Parathyroid adenoma (tissue), 2 donors: ENCODE measurements around the gene STK10.

Source experiments
- H2AFZ ChIP-seq: fragments of 300-600 bp; sonication (generic); one replicate; pipeline ENCODE4 v1.7.0; 2017; ENCODE audit warnings: antibody characterized with exemption, mild to moderate bottlenecking
- H3K27ac ChIP-seq: fragments of 300-600 bp; sonication (generic); one replicate; pipeline ENCODE4 v1.7.0; 2017
- H3K27me3 ChIP-seq: fragments of 300-600 bp; sonication (generic); one replicate; pipeline ENCODE4 v1.7.0; 2017; ENCODE audit warnings: low read length; ENCODE audit not compliant: control insufficient read depth, insufficient read depth
- H3K36me3 ChIP-seq: fragments of 300-600 bp; sonication (generic); one replicate; pipeline ENCODE4 v1.7.0; 2017; ENCODE audit warnings: low read length; ENCODE audit not compliant: control insufficient read depth, insufficient read depth
- H3K4me1 ChIP-seq: fragments of 300-600 bp; sonication (generic); one replicate; pipeline ENCODE4 v1.7.0; 2017; ENCODE audit warnings: control low read depth
- H3K4me2 ChIP-seq: fragments of 300-600 bp; sonication (generic); one replicate; pipeline ENCODE4 v1.7.0; 2017; ENCODE audit warnings: low read length
- H3K4me3 ChIP-seq: fragments of 300-600 bp; sonication (generic); one replicate; pipeline ENCODE4 v1.7.0; 2017; ENCODE audit warnings: low read depth, low read length
- H3K79me2 ChIP-seq: fragments of 300-600 bp; sonication (generic); one replicate; pipeline ENCODE4 v1.7.0; 2017; ENCODE audit warnings: control low read depth
- H3K9ac ChIP-seq: fragments of 300-600 bp; sonication (generic); one replicate; pipeline ENCODE4 v1.7.0; 2017; ENCODE audit warnings: mild to moderate bottlenecking
- H3K9me3 ChIP-seq: fragments of 300-600 bp; sonication (generic); one replicate; pipeline ENCODE4 v1.7.0; 2017; ENCODE audit warnings: low read length; ENCODE audit not compliant: control insufficient read depth
- TF ChIP-seq, protein P1 (sequence below): fragments of 300-600 bp; sonication (generic); IDR thresholded peaks from one replicate; pipeline ENCODE4 v1.7.0; 2017; ENCODE audit warnings: antibody characterized with exemption, mild to moderate bottlenecking
- donor health status: primary hyperparathyroidism.

Gene STK10

DNA sequence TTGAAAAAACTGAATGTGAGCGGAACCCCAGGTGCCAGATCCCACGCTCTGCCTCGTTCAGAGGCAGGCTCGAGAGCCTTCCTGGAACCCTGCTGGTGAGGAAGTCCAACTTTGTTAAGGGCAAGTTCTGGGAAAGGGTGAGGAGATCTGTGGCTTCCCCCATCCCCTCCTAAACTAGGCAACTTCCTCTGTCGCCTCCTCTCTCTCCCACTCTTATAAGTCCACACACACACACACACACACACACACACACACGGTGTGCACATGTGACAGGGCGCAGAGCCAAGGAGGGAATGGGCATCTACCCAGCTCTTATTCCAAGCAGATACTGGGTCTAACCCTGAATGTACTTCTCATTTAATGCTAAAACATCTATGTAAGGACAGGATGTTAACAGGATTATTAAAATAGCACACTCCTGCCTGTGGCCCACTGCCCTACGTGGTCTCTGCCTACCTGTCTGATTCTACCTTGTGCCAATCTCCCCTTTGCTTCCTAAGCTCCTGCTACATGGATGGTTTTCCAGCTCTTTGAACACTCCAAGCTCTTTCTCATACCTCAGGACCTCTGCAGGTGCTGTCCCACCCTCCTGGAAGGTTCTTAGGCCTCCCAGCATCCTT is 109.2 kb downstream of the STK10 start:
- Histone ChIP-seq H3K27me3 (no peaks in the 10 kb centered on the region), H3K9ac (no peak overlapping the region), H3K4me1 (no peaks in the 10 kb centered on the region), H3K79me2 (no peaks in the 10 kb centered on the region), H3K36me3 (no peaks in the 10 kb centered on the region), H2AFZ (no peak overlapping the region), H3K9me3 (no peaks in the 10 kb centered on the region), H3K4me2 (no peak overlapping the region), H3K4me3 (no peak overlapping the region), H3K27ac (no peak overlapping the region)
- TF ChIP-seq, protein P1, sequence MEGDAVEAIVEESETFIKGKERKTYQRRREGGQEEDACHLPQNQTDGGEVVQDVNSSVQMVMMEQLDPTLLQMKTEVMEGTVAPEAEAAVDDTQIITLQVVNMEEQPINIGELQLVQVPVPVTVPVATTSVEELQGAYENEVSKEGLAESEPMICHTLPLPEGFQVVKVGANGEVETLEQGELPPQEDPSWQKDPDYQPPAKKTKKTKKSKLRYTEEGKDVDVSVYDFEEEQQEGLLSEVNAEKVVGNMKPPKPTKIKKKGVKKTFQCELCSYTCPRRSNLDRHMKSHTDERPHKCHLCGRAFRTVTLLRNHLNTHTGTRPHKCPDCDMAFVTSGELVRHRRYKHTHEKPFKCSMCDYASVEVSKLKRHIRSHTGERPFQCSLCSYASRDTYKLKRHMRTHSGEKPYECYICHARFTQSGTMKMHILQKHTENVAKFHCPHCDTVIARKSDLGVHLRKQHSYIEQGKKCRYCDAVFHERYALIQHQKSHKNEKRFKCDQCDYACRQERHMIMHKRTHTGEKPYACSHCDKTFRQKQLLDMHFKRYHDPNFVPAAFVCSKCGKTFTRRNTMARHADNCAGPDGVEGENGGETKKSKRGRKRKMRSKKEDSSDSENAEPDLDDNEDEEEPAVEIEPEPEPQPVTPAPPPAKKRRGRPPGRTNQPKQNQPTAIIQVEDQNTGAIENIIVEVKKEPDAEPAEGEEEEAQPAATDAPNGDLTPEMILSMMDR: no peak

DNA sequence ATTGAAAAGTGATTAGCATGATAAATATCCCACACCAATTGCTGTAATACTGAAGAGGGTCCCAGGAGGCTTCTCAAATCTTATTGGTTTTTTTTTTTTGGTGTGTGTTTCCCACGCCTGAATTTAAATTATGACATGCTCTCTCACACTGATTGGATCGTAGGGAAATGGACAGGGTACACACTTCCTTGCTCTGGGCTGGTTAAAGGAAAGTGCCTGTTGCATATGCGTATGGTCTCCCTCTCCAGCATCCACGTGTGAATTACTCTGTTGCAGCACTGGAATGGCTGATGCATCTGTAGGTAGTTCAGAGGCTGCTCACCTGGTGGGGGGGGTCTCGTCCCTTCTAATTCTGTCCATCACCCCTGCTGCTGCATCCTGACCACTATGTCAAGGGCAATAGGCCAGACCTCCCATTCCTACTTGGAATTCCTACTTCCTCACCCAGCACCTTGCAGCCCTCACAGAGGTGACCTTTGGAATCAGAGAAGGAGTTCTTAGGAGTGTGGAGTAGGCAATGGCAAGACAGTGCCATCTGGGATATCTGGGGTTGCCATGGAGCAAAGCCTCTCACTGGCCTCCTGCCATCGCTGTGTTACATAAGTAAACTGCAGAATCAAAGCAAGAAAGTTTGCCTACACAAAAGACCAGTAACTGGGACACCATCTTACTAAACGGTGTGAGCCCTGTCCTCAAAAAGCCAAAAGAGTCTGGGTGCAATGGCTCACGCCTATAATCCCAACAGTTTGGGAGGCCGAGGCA is 110.2 kb downstream of the STK10 start:
- Histone ChIP-seq H2AFZ (no peak overlapping the region), H3K27me3 (no peaks in the 10 kb centered on the region), H3K36me3 (no peaks in the 10 kb centered on the region), H3K4me1 (no peaks in the 10 kb centered on the region), H3K4me3 (no peak overlapping the region), H3K9me3 (no peaks in the 10 kb centered on the region), H3K79me2 (no peaks in the 10 kb centered on the region), H3K27ac (no peak overlapping the region), H3K4me2 (no peak overlapping the region), H3K9ac (no peak overlapping the region)
- TF ChIP-seq, protein P1: no peak

DNA sequence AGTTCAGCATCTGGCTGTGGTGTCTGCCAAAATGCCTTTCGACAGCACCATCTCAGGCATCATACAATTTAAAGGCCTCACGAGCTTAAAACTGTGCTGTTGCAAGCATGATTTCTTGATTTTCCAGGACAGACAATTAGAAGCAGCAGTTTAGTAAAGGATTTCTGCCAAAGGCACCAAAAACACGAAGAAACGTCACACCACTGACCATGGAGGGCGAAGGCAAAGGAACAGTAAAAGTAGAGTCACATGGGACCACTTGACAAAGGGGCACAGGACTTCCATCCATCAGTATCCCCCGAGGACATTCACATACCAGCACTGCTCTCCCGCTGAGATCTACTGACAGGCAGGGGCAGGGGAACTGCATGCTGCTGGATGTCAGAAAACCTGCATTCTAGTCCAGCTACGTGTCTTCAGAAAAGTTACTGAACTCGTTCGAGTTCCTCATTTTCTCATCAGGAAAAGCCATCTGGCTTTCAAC is 111.2 kb downstream of the STK10 start:
- Histone ChIP-seq H3K27ac (no peak overlapping the region), H3K4me2 (no peak overlapping the region), H3K9ac (no peak overlapping the region), H3K4me1 (no peaks in the 10 kb centered on the region), H3K9me3 (no peaks in the 10 kb centered on the region), H3K27me3 (no peaks in the 10 kb centered on the region), H3K36me3 (no peaks in the 10 kb centered on the region), H3K4me3 (no peak overlapping the region), H2AFZ (no peak overlapping the region), H3K79me2 (no peaks in the 10 kb centered on the region)
- TF ChIP-seq, protein P1: no peak

DNA sequence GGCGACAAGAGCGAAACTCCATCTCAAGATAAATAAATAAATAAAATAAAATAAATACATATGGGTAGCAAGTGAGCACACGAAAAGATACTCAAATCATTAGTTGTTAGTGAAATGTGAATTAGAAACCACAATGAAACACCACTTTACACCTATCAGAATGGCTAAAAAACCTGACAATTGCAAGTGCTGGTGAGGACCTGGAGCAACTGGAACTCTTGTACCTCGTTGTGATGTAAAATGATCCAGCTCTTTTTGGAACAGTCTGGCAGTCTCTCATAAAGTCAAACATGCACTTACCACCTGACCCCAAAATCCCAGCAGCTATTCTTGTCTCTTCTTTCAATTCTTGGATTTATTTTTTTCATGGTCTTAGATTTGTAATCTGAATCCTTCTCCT is 112.4 kb downstream of the STK10 start:
- no peak overlapping the region for H2AFZ ChIP-seq
- TF ChIP-seq, protein P1: no peak
- H3K27me3 ChIP-seq: no peaks in the 10 kb centered on the region
- no peaks in the 10 kb centered on the region for H3K36me3 ChIP-seq
- no peak overlapping the region for H3K9ac ChIP-seq
- no peak overlapping the region for H3K27ac ChIP-seq
- H3K4me1 ChIP-seq: no peaks in the 10 kb centered on the region
- no peak overlapping the region for H3K4me2 ChIP-seq
- H3K4me3 ChIP-seq: no peak overlapping the region
- H3K79me2 ChIP-seq: no peaks in the 10 kb centered on the region
- no peaks in the 10 kb centered on the region for H3K9me3 ChIP-seq
